H1 (cell line): Measurements from ENCODE around the gene TMTC4. TPM values are rescaled to one million over a fixed set of nuclear protein-coding genes. Genes with fewer than 3 reads are reported as not detected.

Experiments used
- CTCF ChIA-PET: fragments of 300-600 bp; sonication (Branson Sonifier 250); formaldehyde crosslinking; loops from one replicate; lab custom pipeline; 2021; ENCODE audit not compliant: partially characterized antibody; lab: Charles Lee
- POLR2A ChIA-PET: fragments of 300-600 bp; sonication (Branson Sonifier 250); formaldehyde crosslinking; loops from one replicate; lab custom pipeline; 2021; ENCODE audit warnings: inconsistent platforms; ENCODE audit not compliant: partially characterized antibody; lab: Charles Lee
- DNase-seq, 2 experiments: peaks; one replicate each; pipeline versions ENCODE4 v3.0.0 to v3.0.0-alpha.2; 2010 to 2022; ENCODE audit warnings: low spot score in 2 of 2, low read depth in 1 of 2, mixed read lengths in 1 of 2
- FAIRE-seq: peaks from 2 replicates; lab custom pipeline; 2011; peaks lifted over from hg19 to GRCh38; lab: Jason Lieb, UNC
- H2AFZ ChIP-seq: 2 replicates; pipeline ENCODE4 v1.8.1; 2012; ENCODE audit warnings: low read length, inconsistent platforms
- H2AK5ac ChIP-seq: 2 replicates; pipeline ENCODE4 v1.6.1; 2013; ENCODE audit warnings: low read depth, low read length
- H2BK120ac ChIP-seq: replicated peaks from 2 replicates; pipeline ENCODE3; 2013; ENCODE audit warnings: low read depth, low read length, inconsistent platforms
- H2BK12ac ChIP-seq: 2 replicates; pipeline ENCODE4 v1.6.1; 2013; ENCODE audit warnings: low read depth, low read length
- H2BK15ac ChIP-seq: 2 replicates; pipeline ENCODE4 v1.6.1; 2013; ENCODE audit warnings: low read length
- H2BK20ac ChIP-seq: 2 replicates; pipeline ENCODE4 v1.6.1; 2013; ENCODE audit warnings: low read length
- H2BK5ac ChIP-seq: 2 replicates; pipeline ENCODE4 v1.6.1; 2013; ENCODE audit warnings: low read depth, low read length
- H3K14ac ChIP-seq: 2 replicates; pipeline ENCODE4 v1.6.1; 2013; ENCODE audit warnings: inconsistent platforms; ENCODE audit not compliant: insufficient read length
- H3K18ac ChIP-seq: 2 replicates; pipeline ENCODE4 v1.6.1; 2013; ENCODE audit warnings: low read length; ENCODE audit errors: extremely low read depth
- H3K23ac ChIP-seq: 2 replicates; pipeline ENCODE4 v1.6.1; 2013; ENCODE audit warnings: inconsistent platforms; ENCODE audit not compliant: insufficient read length
- H3K23me2 ChIP-seq: 2 replicates; pipeline ENCODE4 v1.6.1; 2013; ENCODE audit warnings: low read depth, low read length
- H3K27ac ChIP-seq: 2 replicates; pipeline ENCODE4 v1.6.1; 2011; ENCODE audit warnings: low read depth, low read length, inconsistent platforms
- H3K27me3 ChIP-seq, 4 experiments: replicated peaks in 1 of 4; 1 replicate in 1 of 4; 2 replicates in 3 of 4; pipeline versions ENCODE4 v1.6.1 to v1.8.1; 2011 to 2013; ENCODE audit warnings: low read length in 3 of 4, mild to moderate bottlenecking in 3 of 4, inconsistent platforms in 2 of 4, mixed read lengths in 2 of 4, moderate library complexity in 1 of 4; ENCODE audit not compliant: control insufficient read depth in 3 of 4, insufficient read depth in 3 of 4; ENCODE audit errors: extremely low read depth in 1 of 4
- H3K36me3 ChIP-seq, 4 experiments: 2 replicates each; pipeline versions ENCODE4 v1.6.1 to v1.8.1; 2011 to 2013; ENCODE audit warnings: mild to moderate bottlenecking in 4 of 4, low read length in 3 of 4, moderate library complexity in 2 of 4, control low read depth in 1 of 4, inconsistent platforms in 1 of 4; ENCODE audit not compliant: insufficient read depth in 4 of 4, control insufficient read depth in 2 of 4
- H3K4ac ChIP-seq: replicated peaks from 2 replicates; pipeline ENCODE3; 2013; ENCODE audit warnings: low read length, low read depth, mixed read lengths, inconsistent platforms; ENCODE audit not compliant: insufficient read length
- H3K4me1 ChIP-seq, 4 experiments: replicated peaks in 1 of 4; 1 replicate in 1 of 4; 2 replicates in 3 of 4; pipeline versions ENCODE4 v1.6.1 to v1.8.1; 2011 to 2013; ENCODE audit warnings: low read length in 3 of 4, inconsistent platforms in 2 of 4, mixed read lengths in 1 of 4; ENCODE audit not compliant: insufficient read depth in 4 of 4, control insufficient read depth in 3 of 4
- H3K4me2 ChIP-seq, 2 experiments: 2 replicates each; pipeline versions ENCODE4 v1.6.1 to v1.8.1; 2011 to 2013; ENCODE audit warnings: low read depth in 2 of 2, low read length in 2 of 2, control low read depth in 1 of 2, inconsistent platforms in 1 of 2, mild to moderate bottlenecking in 1 of 2; ENCODE audit not compliant: insufficient read depth in 1 of 2
- H3K4me3 ChIP-seq, 4 experiments: fragments of 200-600, 300-600 bp in 1 of 4; sonication (generic), shearing (Covaris generic), sonication (Bioruptor Twin) in 1 of 4; 2 replicates each; pipeline versions ENCODE4 v1.5.1 to v1.8.1; 2011 to 2016; ENCODE audit warnings: low read length in 4 of 4, low read depth in 3 of 4, control low read depth in 2 of 4, inconsistent platforms in 2 of 4, mild to moderate bottlenecking in 2 of 4, mixed read lengths in 1 of 4, moderate library complexity in 1 of 4; ENCODE audit not compliant: insufficient read depth in 2 of 4; ENCODE audit errors: extremely low read depth in 1 of 4
- H3K56ac ChIP-seq: replicated peaks from 2 replicates; pipeline ENCODE3; 2013; ENCODE audit warnings: low read depth, mild to moderate bottlenecking, mixed read lengths, low read length, inconsistent platforms; ENCODE audit not compliant: insufficient read length
- H3K79me1 ChIP-seq: 2 replicates; pipeline ENCODE4 v1.6.1; 2013; ENCODE audit warnings: low read depth, low read length, control low read depth
- H3K79me2 ChIP-seq, 2 experiments: 2 replicates each; pipeline versions ENCODE4 v1.6.1 to v1.8.1; 2012 to 2013; ENCODE audit warnings: low read length in 2 of 2, mild to moderate bottlenecking in 2 of 2, inconsistent platforms in 1 of 2; ENCODE audit not compliant: insufficient read depth in 2 of 2, control insufficient read depth in 1 of 2
- H3K9ac ChIP-seq, 4 experiments: replicated peaks in 1 of 4; 1 replicate in 1 of 4; 2 replicates in 3 of 4; pipeline versions ENCODE4 v1.6.1 to v1.8.1; 2011 to 2013; ENCODE audit warnings: low read depth in 3 of 4, low read length in 3 of 4, control low read depth in 2 of 4, mild to moderate bottlenecking in 2 of 4, moderate library complexity in 2 of 4, inconsistent platforms in 1 of 4; ENCODE audit errors: extremely low read depth in 1 of 4
- H3K9me3 ChIP-seq, 2 experiments: 2 replicates each; pipeline versions ENCODE4 v1.6.1 to v1.8.1; 2012 to 2013; ENCODE audit warnings: mild to moderate bottlenecking in 2 of 2, moderate library complexity in 2 of 2, control low read depth in 1 of 2, inconsistent platforms in 1 of 2, low read depth in 1 of 2, low read length in 1 of 2, mixed read lengths in 1 of 2; ENCODE audit not compliant: insufficient read depth in 2 of 2
- H4K20me1 ChIP-seq, 2 experiments: replicated peaks in 1 of 2; 2 replicates each; pipeline versions ENCODE3 to v1.8.1; 2011 to 2013; ENCODE audit warnings: inconsistent platforms in 2 of 2, low read length in 2 of 2, mild to moderate bottlenecking in 1 of 2; ENCODE audit not compliant: insufficient read depth in 2 of 2, control insufficient read depth in 1 of 2
- H4K5ac ChIP-seq: 2 replicates; pipeline ENCODE4 v1.6.1; 2013; ENCODE audit warnings: low read length, low read depth, mixed read lengths, inconsistent platforms; ENCODE audit not compliant: insufficient read length
- H4K8ac ChIP-seq: 2 replicates; pipeline ENCODE4 v1.8.0; 2013; ENCODE audit warnings: mild to moderate bottlenecking, moderate library complexity, low read length, inconsistent platforms; ENCODE audit not compliant: insufficient read depth; ENCODE audit errors: extremely low read depth
- H4K91ac ChIP-seq: replicated peaks from 2 replicates; pipeline ENCODE3; 2013; ENCODE audit warnings: low read length, mixed read lengths, inconsistent platforms; ENCODE audit not compliant: insufficient read length
- CEBPB ChIP-seq: IDR thresholded peaks from 2 replicates; pipeline ENCODE4 v1.6.1; 2012; ENCODE audit warnings: low read depth, low read length
- PHF8 ChIP-seq: fragments of 200-600 bp; sonication (generic); conservative IDR thresholded peaks from 2 replicates; pipeline ENCODE4 v1.7.1; 2012; ENCODE audit warnings: low read depth, mild to moderate bottlenecking, inconsistent platforms, low read length, moderate library complexity
- WGBS, 2 experiments: shearing (Covaris generic) in 1 of 2; methylation state at CpG; one replicate each; pipeline versions ENCODE4 v1.1.6 to v1.1.7; 2013 to 2015; ENCODE audit warnings: low lambda C conversion rate in 2 of 2, mixed read lengths in 2 of 2, inconsistent platforms in 1 of 2, low coverage in 1 of 2, missing lambda C conversion rate in 1 of 2; ENCODE audit not compliant: insufficient replicate concordance in 2 of 2, insufficient coverage in 1 of 2, insufficient read length in 1 of 2; ENCODE audit errors: extremely low coverage in 1 of 2, missing lambda C conversion rate in 1 of 2; 5-methylcytosine and 5-hydroxymethylcytosine counted together
- polyA plus RNA-seq, 7 experiments: library from polyadenylated mRNA; depleted of rRNA in 3 of 7; stranded (reverse) in 5 of 7; unstranded in 2 of 7; fragments of >200 nt in 5 of 7; fragments of 200-250 nt in 2 of 7; gene quantifications; 1 replicate in 5 of 7; 2 replicates in 1 of 7; 4 replicates in 1 of 7; pipeline versions ENCODE4 v1.2.1 to v1.2.3, GENCODE V29; 2011 to 2013; ENCODE audit warnings: missing spikeins in 2 of 7, mixed read lengths in 2 of 7
- total RNA-seq: library from RNA; stranded (reverse); fragmentation: NEBNext Ultra II Directional; extraction: Animal tissue kit (Norgen Biotek cat#: 25700); gene quantifications from 2 replicates; pipeline ENCODE4 v1.2.1, GENCODE V29; 2021
- TF ChIP-seq, protein P1 (sequence below): IDR thresholded peaks from 2 replicates; pipeline ENCODE4 v1.6.1; 2012; ENCODE audit warnings: low read length, inconsistent platforms
- TF ChIP-seq, protein P2 (sequence below): IDR thresholded peaks from 2 replicates; pipeline ENCODE4 v1.6.1; 2011; ENCODE audit warnings: low read depth, mild to moderate bottlenecking, low read length; ENCODE audit not compliant: insufficient read depth

The TMTC4 gene
- total and polyA plus RNA-seq, 2 of the 8 experiments (the other 6 are each of a cell fraction or from before 2014, with no cell fraction given), result 26.3 to 42.6 TPM

DNA sequence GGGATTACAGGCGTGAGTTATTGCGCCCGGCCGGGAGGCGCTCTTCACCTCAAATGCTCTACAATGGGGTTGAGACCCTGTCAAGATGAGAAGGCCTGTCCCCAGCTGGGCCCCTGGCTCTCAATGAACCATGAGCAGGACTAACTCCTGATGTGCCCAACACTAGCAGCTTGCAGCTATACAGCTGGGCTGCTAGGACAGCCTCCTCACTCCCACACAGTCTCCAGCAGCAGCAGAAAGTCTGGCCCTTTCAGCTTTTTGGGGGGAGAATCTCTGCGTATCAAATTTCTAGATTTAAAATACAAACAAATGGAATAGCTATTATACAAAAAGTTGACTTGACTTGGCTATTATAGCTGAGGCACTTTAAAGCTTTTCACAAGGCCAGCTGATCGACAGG lies 30.2 kb downstream of the TMTC4 start:
- no peak overlapping the region for H3K4me3 ChIP-seq

More for the DNA sequence above, 30.2 kb downstream of the TMTC4 start:
- Histone ChIP-seq H2AK5ac (no peak overlapping the region), H4K20me1 (no peaks in the 10 kb centered on the region), H3K23me2 (no peaks in the 10 kb centered on the region), H2AFZ (no peak overlapping the region), H2BK20ac (no peak overlapping the region), H3K23ac (no peak overlapping the region), H3K27me3 (no peaks in the 10 kb centered on the region; a peak in 1 of 7 replicates), H3K79me2 (no peaks in the 10 kb centered on the region), H2BK5ac (no peak overlapping the region), H3K9me3 (no peaks in the 10 kb centered on the region), H3K9ac (no peak overlapping the region), H3K4ac (no peak overlapping the region), H3K36me3 (peaks cover 0 to 14% (median 10%) of the 10 kb centered on the region in 4 experiments; a peak in 5 of 8 replicates), H3K18ac (no peak overlapping the region), H3K56ac (no peak overlapping the region), H3K27ac (no peak overlapping the region), H3K79me1 (no peaks in the 10 kb centered on the region; the same call in 1 of the 2 replicates)
- 81% methylated on average over 7 of the region's 7 CpGs; no CpG with 5 or more reads in 1 of the 2 experiments for WGBS, 2 experiments
- no peak for FAIRE-seq
- no peak for TF ChIP-seq CEBPB
- TF ChIP-seq, protein P1, sequence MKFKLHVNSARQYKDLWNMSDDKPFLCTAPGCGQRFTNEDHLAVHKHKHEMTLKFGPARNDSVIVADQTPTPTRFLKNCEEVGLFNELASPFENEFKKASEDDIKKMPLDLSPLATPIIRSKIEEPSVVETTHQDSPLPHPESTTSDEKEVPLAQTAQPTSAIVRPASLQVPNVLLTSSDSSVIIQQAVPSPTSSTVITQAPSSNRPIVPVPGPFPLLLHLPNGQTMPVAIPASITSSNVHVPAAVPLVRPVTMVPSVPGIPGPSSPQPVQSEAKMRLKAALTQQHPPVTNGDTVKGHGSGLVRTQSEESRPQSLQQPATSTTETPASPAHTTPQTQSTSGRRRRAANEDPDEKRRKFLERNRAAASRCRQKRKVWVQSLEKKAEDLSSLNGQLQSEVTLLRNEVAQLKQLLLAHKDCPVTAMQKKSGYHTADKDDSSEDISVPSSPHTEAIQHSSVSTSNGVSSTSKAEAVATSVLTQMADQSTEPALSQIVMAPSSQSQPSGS, result no peak
- no peak for TF ChIP-seq PHF8
- TF ChIP-seq, protein P2, sequence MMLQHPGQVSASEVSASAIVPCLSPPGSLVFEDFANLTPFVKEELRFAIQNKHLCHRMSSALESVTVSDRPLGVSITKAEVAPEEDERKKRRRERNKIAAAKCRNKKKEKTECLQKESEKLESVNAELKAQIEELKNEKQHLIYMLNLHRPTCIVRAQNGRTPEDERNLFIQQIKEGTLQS, result no peak
- TF ChIP-seq, all 59 proteins: peak for 0
- ChIA-PET POLR2A (interaction anchor here (0.7 kb wide), 1 partner anchor 19 kb away, joined by 3 read pairs; no protein-coding TSS in a partner anchor), CTCF (interaction anchor here (0.6 to 1.5 kb wide), 8 partner anchors 8 to 1087 kb away, joined by 3 to 5 read pairs (median 3); partner anchors contain the start of gene GGACT)
- Histone ChIP-seq H3K14ac (no peak overlapping the region), H3K4me2 (no peak overlapping the region), H2BK15ac (no peak overlapping the region), H2BK12ac (no peak overlapping the region), H4K91ac (no peak overlapping the region), H3K4me1 (no peaks in the 10 kb centered on the region), H4K8ac (no peak overlapping the region), H4K5ac (no peak overlapping the region), H2BK120ac (no peak overlapping the region)
- DNase-seq, result no peak
